Esophagus muscularis mucosa (tissue), 4 donors: ENCODE results near the gene SYNGAP1.

Source experiments
- CTCF ChIP-seq, 3 experiments: fragments of 200-600 bp in 2 of 3; fragments of 450-650 bp in 1 of 3; sonication (generic) in 2 of 3; IDR thresholded peaks; one replicate each; pipeline ENCODE4 v1.5.1; 2017 to 2019; ENCODE audit warnings: antibody characterized with exemption in 3 of 3, mild to moderate bottlenecking in 2 of 3, moderate library complexity in 1 of 3
- EP300 ChIP-seq: sonication (generic); formaldehyde crosslinking; IDR thresholded peaks from one replicate; pipeline ENCODE4 v1.6.1; 2017; ENCODE audit warnings: antibody characterized with exemption
- POLR2A ChIP-seq: fragments of 450-650 bp; IDR thresholded peaks from one replicate; pipeline ENCODE4 v1.6.1; 2017; ENCODE audit warnings: antibody characterized with exemption, moderate library complexity, mild to moderate bottlenecking, low read depth
- POLR2AphosphoS5 ChIP-seq, 2 donors: sonication (generic); formaldehyde crosslinking; IDR thresholded peaks; one replicate each; pipeline ENCODE4 v1.6.1; 2017; ENCODE audit warnings: antibody characterized with exemption in 2 of 2

DNA sequence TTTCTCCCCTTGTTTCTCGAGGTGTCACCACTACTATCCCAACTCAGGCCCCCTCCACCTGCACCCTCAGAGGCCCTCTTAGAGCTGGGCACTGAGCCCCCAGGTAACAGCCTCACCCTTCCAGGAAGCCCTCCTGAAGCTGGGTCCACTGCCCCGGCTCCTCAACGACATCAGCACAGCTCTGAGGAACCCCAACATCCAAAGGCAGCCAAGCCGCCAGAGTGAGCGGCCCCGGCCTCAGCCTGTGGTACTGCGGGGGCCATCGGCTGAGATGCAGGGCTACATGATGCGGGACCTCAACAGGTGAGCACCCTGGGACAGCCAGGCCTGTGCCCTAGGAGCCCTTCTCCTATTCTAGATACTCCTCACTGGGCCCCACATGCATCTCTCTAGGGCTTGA, 21.6 kb downstream of the SYNGAP1 start:
- TF ChIP-seq CTCF (IDR thresholded peaks at IDR 0.05), result no peak
- no peak for TF ChIP-seq POLR2A
- no peak for TF ChIP-seq POLR2AphosphoS5 (IDR thresholded peaks at IDR 0.05)
- no peak for TF ChIP-seq EP300
